HG03442 (cell line): ENCODE measurements around the gene ZC3H18.

Experiments used
- ATAC-seq: cut with Tn5 transposase; IDR thresholded peaks from one replicate; pipeline ENCODE4 v1.9.1; 2021; ENCODE audit warnings: mild to moderate bottlenecking, moderate library complexity; ENCODE audit not compliant: unreplicated experiment

The ZC3H18 gene

GRCh38 chr16:88532434-88533241, 37.6 kb upstream of the ZC3H18 start:
- no peak for ATAC-seq

- no peak for ATAC-seq
These were observed 36.8 kb upstream of the ZC3H18 start for GRCh38 chr16:88533381-88533917.

- peak; percentile 43 for ATAC-seq
These were observed 36.1 kb upstream of the ZC3H18 start for GRCh38 chr16:88533932-88534637.

- peak; percentile 24 for ATAC-seq
These were observed 35.5 kb upstream of the ZC3H18 start for GRCh38 chr16:88534638-88535190.

- no peak for ATAC-seq
These were observed 34.9 kb upstream of the ZC3H18 start for GRCh38 chr16:88535191-88535856.

GRCh38 chr16:88535857-88536222, 34.4 kb upstream of the ZC3H18 start:
- ATAC-seq: no peak

GRCh38 chr16:88536510-88536909, 33.7 kb upstream of the ZC3H18 start:
- ATAC-seq: no peak

- no peak for ATAC-seq
These were observed 33.0 kb upstream of the ZC3H18 start for GRCh38 chr16:88536971-88537751.

GRCh38 chr16:88537859-88538258, 32.3 kb upstream of the ZC3H18 start:
- ATAC-seq: no peak

- ATAC-seq: no peak
These were observed 31.7 kb upstream of the ZC3H18 start for GRCh38 chr16:88538366-88539060.

GRCh38 chr16:88539261-88539651, 30.9 kb upstream of the ZC3H18 start:
- no peak for ATAC-seq

GRCh38 chr16:88539652-88540345, 30.4 kb upstream of the ZC3H18 start:
- ATAC-seq: no peak

- no peak for ATAC-seq
These were observed 29.7 kb upstream of the ZC3H18 start for GRCh38 chr16:88540346-88540977.

GRCh38 chr16:88541831-88542616, 28.2 kb upstream of the ZC3H18 start:
- no peak for ATAC-seq

- ATAC-seq: no peak
These were observed 26.9 kb upstream of the ZC3H18 start for GRCh38 chr16:88543230-88543813.

GRCh38 chr16:88545781-88546180, 24.4 kb upstream of the ZC3H18 start:
- no peak for ATAC-seq

GRCh38 chr16:88548131-88548874, 21.9 kb upstream of the ZC3H18 start:
- no peak for ATAC-seq
